ENCODE results near the gene APBA2.

Gene APBA2

DNA sequence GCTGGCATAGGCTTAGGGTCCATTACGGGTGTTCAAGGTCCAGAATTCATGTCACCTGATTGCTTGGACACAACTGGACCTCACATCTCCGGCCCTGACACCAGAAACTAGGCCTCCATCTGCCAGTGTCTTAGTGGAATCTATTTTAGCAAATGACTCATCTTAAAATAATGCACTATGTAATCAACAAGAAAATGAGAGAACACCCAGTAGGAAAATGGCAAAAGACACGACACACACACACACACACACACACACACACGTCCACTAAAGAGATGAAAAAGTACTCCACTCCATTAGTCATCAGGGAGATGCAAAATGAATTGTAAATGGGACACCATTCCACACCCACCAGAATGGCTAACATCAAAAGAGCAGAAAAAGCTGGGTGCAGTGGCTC is 11.2 kb downstream of the APBA2 start:
- no peak for DNase-seq (ENCODE audit: low read depth in 2 of 2)

DNA sequence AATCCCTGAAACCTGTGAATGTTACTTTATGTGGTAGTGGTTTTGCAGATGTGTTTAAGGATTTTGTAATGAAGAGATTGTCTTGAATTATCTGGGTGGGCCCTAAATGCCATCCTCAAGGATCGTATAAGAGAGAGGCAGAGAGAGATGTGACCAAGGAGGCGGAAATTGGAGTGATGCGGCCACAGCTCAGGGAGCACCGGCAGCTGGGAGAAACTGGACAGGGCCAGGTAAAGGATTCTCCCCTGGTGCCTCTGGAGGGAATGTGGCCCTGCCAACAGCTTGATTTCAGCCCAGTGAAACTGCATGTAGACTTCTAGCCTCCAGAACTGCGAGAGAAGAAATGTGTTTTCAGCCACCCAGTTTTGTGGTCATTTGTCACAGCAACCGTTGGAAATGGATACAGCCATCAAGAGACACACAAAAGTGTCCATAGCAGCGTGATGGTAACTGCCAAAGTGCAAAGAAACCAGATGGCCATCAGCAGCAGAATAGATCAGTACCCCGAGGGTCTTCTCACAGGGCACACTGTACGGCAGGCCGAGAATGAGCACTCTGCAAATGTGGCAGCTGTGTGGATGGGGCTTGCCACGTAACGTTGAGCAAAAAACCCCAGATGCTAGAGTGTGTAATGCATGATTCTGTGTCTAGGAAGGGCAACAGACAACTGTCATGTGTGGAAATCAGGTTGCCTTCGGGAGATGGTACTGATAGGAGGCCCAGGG is 12.2 kb downstream of the APBA2 start:
- DNase-seq (ENCODE audit: low read depth in 2 of 2) = no peak

DNA sequence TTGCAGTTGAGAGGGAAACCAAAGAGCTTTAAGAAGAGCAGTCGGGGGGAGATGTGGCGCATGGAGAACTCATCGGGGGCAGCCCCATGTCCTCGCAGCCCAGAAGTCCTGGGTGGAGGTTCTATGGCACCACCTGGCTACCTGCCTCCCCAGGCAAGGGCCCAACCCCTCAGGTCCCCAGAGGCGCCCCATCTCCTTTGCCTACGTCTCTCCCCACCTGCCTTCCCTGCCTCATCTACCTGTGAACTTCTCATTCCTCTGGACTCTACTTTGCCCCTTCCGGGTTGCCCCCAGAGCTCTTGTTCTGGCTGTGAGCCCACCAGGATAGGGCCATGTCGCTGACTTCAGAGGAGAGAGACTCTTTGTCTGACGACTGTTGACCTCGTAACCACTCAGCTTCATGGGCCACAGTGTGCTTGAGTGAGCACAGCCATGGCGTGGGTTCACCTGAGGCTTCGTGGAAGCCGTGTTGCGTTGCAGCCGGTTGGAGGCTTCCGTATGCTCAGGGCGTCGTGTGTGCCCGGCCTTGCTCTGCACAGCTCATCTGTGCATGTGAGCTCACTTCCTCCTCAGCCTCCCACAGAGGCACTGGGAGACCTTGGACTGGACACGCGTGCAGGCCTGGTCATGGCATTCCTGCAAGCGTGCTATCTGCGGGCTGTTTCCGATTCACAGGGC is 13.4 kb downstream of the APBA2 start:
- DNase-seq (ENCODE audit: low read depth in 2 of 2) = no peak

DNA sequence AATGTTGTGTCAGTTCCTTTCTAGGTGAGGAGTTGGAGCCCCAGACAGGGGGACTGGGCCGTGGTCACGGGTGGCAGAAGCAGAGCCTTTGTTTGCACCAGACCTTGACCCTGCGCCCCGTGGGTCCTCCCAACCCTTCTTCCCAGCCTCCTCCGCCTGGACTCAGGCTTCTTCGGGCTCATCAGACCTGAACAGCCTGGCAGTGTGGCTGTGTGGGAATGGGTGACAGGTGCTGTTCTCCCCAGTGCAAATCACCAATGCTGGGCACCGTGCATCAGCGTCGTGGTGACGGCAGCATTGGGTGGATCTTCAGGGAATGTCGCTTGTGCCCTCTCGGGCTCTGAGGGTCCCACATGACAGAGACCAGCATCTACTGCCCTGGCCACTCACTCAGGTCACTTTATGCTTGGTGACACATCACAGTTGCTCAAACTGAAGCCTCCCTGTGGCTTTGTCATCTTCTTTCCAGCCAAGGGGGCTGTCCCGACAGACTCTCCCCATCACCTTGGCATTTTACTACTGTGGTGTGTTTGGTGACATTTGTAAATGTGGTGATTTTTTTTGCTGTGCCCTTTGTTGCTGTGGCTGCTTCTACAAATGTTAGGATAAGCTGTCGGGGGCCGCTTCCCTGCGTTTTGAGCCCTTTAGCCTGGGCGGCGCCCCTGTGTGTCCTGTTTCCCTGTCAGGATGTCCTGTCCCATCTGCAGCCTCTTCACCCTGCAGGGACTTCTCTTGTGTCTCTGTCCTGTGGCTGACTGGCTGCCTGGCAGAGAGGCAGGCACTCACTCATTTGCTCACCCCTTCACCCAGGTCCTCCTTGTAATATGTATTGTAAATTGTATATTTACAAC is 14.5 kb downstream of the APBA2 start:
- no peak for DNase-seq (ENCODE audit: low read depth in 2 of 2)

DNA sequence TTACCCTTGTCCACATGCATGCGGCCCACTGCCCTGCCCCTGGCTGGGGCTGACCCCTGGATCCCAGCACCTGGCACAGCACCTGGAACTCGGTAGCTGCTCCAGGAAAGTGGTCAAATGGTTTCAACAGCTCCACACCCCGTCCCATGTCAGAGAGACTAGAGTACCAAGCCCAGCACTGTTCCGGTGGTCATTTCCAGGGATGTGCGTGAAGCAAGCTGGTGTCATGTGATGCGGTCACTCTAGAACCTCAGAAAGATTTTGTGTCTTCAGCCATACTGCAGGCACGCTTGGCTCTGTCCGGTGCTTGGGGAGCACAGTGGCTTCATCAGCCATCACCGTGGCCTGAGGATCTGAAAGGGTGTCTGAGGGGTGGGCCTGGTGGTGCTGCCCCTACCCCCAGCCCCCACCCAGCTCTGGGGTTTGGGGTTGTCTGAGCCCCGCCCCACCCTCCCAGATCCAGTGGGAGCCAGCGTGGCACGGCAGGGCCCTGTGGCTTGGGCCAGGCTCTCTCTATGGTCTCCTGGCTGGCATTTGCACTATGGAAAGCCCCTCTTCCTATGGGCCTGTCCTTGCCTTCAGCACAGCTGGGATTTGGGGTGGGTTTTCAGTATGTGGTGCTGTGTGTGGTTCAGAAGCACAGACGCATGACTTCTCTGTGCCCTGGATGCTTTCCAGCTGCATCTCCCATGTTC is 15.3 kb downstream of the APBA2 start:
- DNase-seq (ENCODE audit: low read depth in 2 of 2) = no peak

DNA sequence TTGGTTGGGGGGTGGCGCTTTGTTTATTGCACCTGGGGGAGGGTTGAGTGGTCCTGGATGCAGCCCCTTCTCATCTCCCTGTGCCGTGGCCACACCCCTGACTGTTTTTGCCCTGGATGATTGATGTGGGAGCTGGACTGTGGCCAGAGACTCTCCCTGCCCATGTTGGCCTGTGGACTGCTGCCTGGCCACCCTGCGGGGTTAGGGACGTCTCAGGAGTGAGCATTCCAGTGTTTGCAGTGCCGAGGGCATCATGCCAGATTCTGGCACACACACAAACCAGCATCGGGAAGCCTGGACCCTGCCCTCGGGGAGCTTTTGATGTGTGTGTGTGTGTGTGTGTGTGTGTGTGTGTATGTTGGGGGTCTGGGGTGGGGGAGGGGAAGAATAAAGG is 15.8 kb downstream of the APBA2 start:
- no peak for DNase-seq (ENCODE audit: low read depth in 2 of 2)

DNA sequence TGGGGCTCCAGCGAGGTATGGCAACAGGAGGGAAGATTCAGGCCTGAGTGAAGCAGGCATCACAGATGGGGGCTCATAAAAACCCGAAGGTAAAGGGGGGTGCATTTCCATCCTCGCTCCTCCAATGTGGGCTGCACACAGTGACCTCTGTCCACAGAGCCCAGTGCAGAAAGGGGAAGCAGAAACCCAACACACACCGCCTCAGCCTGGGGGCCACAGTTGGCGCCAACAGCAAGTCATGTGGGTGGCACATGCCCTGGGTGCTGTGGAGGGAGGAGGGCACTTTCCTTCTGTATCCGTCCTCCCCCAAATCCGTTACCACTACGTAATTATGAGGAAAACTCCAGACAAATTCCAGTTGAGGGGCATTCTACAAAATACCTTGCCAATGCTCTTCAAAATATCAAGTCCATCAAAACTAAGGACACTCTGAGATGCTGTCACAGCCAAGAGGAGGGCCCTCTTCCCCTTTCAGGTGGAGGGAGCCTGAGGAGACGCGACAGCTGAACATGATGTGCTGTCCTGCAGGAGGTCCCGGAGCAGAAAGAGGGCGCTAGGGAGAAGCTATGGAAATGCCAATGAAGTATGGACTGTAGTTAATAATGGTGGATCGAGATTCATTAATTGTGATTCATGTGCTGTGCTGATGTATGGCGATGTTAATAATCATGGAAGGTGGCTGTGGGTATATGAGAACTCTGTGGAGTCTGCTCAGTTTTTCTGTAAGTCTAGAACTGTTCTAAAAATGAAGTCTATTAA is 16.4 kb downstream of the APBA2 start:
- no peak for DNase-seq (ENCODE audit: low read depth in 2 of 2)

DNA sequence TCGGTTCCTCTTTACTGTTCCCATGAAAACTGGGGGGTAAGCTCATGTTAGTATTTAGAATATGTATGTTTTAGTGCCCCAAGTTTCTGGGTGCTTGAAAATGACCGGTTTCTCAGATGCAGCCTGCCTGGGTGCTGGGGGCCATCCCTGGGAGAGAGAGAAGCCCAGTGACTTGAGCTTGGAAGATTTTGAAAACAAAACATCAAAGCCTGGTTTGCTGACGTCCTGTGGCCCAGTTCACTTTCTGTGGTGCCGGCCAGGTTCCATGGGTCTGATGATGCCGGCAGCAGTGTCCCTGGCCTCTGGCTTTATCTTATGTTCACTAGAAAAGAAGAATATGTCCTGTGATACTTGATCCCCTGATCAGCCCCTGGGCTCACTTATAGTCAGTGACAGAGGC is 17.1 kb downstream of the APBA2 start:
- DNase-seq (ENCODE audit: low read depth in 2 of 2) = no peak

DNA sequence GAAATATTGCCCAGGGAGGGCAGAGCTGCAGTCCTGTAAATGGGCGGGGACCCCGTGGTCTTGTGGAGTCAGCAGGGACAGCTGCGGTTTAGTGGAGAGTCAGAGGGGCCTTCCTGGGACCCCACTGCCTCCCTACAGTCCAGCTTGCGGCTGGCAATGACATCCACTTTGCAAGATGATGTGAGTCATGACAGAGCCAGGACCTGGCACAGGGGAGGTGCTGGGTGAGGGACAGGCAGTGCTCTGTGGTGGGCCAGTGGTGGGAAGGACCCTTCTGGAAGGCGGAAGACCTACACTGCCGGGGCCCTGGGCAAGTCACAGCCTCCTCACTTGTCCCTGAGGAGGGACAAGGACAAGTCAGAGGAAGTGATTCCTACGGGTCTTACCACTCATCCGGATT is 17.8 kb downstream of the APBA2 start:
- no peak for DNase-seq (ENCODE audit: low read depth in 2 of 2)

DNA sequence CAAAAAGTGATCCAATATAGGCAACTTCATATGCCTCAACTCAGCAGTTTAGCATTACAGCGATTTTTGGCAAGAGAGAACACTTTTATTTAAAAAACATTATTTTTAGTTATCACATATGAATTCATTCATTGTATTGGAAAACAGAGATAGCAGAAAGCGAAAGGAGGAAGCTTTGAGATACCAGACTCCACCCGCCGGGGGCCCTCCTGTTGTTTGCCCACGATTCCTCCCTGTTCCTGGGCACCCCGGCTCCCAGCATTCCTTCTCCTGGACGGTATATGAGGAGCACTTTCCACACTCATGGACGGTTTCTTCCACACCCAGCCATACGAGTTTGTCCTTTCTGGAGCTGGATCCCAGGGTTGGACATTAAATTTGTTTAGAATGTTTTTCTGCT is 18.2 kb downstream of the APBA2 start:
- no peak for DNase-seq (ENCODE audit: low read depth in 2 of 2)

DNA sequence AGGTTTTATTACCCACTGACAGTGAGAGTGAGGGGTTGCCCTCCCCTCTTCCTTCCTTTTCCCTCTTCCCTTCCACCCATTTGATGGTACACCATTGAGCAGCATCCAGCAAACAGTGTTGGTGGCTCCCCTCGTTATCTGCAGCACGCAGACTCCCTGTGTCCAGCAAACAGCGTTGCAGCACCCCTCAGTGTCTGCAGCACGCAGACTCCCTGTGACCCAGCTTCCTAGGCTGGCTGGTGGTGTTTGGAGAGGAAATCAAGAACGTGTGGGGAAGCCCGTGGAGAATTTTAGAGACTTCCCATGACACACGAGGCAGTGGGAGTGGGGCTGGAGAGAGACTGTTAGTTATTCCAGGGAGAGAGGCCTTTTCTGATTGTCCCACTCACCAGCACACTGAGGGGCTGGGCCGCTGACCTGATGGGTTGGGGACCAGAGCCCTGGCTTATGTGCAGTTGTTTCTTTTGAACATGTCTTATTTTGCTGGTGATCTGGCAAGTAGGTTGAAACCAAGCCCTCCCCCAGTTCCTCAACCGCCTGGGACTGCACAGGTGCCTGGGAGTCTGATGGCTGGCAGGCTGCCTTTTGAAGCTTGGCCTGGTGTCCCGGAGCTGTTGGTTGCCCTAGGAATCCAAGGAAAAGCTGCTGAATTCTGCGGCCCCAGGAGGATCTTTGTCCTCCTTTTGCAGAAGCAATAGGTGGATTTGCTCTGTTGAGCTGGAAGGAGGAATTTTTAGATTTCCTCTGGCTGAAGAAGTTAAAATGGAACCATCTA is 19.0 kb downstream of the APBA2 start:
- no peak for DNase-seq (ENCODE audit: low read depth in 2 of 2)

DNA sequence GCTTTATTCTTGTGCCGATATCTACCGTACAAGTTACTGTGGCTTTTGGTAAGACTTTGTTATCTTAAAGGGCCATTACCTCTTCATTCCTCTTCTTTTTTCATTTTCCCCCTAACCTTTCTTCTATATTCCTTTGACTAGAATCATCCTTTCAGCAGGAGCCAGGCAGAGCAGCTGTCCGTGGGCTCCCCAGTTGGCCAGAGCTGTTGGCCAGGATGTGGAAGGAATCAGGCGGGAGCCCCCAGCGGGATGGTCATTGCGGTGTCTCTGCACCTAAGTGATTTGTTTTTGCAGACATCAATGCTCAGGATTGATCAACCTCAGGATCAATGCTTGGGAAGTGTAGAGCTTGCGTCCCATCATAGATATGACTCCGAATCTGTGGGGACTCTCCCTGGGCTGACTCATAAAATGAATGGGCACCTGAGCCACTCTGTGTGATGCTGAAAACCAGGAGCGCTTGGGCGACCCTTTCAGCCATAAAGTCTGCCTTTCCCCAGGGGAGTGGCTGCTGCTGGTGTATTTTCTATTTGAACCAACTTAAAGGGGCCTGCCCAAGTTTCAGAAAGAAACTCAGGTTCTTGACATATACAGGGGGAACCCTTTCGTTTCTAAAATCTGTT is 21.7 kb downstream of the APBA2 start:
- no peak for DNase-seq (ENCODE audit: low read depth in 2 of 2)

DNA sequence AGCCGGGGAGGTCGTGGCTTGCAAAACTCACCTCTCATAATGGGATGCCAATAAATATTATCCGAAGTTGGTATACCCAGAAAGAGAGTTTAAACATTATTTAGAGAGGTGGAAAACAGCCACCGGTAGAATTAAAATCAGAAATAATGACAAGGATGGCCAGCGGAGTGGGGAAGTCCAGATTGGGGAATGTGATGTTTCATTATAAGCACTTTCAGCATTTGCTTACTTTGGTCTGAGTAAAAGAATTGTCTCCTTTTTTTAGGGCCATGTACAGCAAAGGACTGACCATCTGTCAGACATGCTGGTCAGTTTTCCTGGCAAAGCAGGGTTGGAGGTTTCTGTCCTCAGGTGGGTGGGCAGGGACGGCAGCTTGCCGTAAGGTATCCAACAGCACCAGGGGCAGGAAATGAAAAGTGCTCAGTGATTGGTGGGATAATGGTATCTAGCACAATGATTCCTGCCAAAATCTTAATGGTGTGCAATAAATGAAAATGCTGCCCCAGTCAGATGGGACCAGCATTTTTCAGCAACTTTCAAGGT is 24.3 kb downstream of the APBA2 start:
- DNase-seq (ENCODE audit: low read depth in 2 of 2) = no peak

DNA sequence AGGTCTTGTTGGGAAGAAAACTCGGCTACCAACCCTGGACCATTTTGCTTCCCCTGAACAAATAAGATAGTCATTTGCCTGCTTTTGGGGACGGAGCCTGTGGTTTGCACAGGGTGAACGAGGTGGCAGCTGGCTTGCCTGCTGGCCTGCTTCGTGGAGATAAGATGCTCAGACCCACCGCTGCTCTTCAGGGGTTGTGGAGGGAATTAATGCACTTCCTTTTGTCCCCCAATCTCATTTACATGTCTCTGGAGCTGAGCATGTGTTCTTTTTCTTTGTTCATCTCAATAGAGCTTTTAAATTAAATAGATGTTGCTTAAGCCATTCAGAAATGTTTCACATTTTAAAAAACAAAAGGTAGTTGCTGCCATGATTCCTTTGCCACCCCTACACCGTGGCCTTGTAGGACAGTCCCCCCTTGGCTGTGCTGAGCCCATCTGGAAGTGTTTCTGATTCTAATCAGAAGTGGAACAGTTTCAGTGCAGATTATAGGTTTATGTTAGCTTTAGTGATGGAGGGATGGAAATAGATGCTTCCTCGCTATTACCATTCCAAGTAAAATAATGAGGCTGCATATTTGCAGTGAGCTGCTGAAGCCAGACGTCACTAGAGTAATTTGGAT is 25.6 kb downstream of the APBA2 start:
- DNase-seq (ENCODE audit: low read depth in 2 of 2) = no peak

DNA sequence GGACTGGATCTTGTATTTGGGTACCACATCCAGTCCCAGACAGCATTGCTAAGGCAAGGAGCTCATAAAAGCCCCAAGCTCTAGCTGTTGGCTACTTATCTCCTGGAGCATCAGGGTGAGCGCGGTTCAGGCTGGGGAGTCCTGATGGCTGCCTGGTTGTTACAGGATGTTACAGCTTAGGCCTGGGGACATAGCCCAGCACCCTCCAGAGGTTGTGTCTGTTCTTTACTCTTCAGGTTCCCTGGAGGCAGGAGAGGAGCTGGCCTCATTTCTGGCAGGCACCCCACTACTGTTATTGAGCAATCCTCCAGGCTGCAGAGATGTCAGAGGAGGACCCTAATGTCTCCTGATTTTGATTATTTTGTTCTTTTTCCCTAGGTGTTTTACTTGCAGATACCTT is 26.6 kb downstream of the APBA2 start:
- DNase-seq (ENCODE audit: low read depth in 2 of 2) = no peak

DNA sequence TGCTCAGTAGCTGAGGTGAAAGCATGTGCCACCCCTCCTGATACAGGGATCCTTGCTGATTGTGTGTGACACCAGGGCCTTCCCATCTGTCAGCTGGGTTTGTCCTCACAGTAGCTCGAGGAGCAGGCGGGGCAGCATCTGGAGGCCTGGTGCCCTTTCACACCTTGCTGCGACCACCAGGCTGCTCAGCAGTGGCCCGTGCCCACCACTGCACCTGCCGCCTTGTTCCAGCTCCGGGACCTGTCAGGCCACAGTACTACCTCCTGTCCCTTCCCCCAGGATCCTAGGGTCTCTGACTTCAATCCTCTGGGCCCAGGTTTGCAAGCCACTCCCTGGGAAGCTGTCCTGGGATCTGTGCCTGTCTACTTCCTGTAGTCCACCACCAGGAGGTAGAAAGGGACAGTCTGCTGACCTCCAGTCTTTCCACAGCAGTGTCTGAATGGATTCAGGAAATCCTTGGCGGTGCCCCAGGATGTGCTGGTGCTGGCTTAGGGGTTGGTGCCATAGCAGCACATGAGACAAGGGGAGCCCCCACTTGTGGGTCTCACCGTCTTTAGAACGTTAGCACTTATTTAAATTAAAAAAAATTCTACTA is 27.5 kb downstream of the APBA2 start:
- DNase-seq (ENCODE audit: low read depth in 2 of 2) = no peak

DNA sequence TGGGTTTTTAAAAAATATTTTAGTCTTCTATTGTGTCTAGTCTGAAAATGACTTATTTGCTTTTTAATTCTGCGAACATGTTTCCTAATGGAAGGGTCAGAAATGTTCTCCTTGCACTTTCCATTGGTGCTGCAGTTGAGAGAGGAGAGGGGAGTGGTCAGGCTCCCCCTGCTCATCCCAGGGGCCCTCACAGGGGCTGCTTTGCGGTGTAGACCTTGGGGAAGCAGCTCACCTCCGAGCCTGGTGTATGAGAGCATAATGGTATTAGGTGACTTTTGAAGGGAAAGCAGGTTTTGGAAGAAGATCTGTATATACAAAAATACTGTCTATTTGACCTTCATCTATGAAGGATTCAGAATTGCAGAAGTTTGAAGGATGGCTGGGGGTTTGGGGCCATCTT is 28.3 kb downstream of the APBA2 start:
- no peak for DNase-seq (ENCODE audit: low read depth in 2 of 2)

DNA sequence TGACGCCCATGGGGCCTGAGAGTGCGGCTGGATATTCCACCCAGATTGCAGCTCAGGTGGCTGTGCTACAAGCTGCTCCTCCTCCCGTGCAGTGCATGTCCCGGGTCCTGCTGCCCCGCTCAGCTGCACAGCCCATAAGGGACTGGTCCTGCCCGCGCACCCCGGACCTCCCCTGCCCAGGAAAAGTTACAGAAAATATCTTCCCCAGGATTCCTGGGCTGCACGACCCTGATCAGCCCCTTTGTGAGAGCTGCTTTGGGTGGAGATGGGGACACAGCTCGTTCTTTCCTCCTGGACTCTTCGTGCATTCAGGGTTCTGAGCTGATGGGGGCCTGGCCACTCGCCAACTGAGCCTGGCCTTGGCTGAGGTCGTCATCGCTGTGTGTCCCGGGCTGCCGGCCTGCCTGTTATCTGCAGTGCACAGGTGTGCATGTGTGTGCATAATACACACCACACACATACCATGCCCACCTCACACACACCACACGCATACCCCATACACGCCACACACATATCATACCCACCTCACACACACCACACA is 28.8 kb downstream of the APBA2 start:
- no peak for DNase-seq (ENCODE audit: low read depth in 2 of 2)
